GM19043 (cell line): ENCODE measurements around the gene SH3BGRL2.
"Not testable (repeated sequence)": the region's sequence is repeated elsewhere in the genome, so short reads cannot be mapped to it uniquely, and the experiment has no call there.

Experiments used
- ATAC-seq: cut with Tn5 transposase; IDR thresholded peaks from one replicate; pipeline ENCODE4 v1.9.1; 2021; ENCODE audit warnings: low read depth; ENCODE audit not compliant: unreplicated experiment

SH3BGRL2 gene

DNA sequence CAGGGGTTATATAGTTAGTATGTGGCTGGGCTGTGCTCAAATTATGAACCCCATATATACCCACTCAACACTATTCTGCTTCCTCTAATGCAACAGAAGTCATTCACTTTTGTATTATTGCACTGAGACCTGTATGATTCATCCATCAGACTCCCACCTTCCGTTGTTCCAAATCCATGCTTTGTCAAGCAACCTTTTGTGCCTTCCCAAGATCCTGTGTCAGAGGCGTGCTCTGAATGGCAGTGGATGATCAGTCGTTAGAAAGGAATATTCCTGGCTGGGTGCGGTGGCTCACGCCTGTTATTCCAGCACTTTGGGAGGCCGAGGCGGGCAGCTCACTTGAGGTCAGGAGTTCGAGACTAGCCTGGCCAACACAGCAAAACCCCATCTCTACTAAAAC, 103.2 kb downstream of the SH3BGRL2 start:
- ATAC-seq, result no peak

DNA sequence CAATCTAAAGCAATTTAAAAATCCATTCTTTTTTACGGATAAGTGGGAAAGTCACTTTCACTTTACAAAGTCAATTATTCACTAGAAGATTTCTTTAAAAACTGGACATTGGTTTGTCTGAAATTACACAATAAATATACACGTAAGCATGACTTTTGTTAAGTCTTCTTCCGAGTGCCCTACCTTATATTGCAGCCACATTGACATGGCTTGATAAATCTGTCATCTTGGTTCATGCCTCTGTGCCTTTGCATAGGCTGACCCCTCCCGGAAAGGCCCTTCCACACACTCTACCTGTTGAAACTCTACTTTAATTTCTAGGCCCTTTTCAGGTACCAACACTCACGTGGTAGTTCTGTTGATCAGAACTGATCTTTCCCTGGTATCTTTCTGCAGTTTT, 104.1 kb downstream of the SH3BGRL2 start:
- no peak for ATAC-seq

- no peak for ATAC-seq
These were observed 106.0 kb downstream of the SH3BGRL2 start for GRCh38 chr6:79737172-79737571.

DNA sequence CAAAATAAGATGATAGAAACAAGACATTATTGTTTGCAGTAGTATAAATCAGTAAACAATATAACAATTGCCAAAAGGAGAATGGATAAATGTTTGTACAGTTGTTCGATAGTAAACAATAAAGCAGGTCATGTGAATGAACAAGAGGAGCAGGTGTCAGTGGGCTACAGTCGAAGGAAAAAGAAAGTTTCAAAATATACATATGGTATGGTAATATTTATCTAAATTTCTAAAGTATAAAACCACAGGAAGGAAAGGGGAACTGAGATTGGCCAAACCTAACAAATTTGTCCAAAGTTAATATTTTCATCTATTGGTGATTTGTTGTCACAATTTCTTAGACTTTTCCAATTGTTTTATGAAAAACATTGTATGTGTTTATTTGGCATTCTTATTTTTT, 110.9 kb downstream of the SH3BGRL2 start:
- no peak for ATAC-seq

DNA sequence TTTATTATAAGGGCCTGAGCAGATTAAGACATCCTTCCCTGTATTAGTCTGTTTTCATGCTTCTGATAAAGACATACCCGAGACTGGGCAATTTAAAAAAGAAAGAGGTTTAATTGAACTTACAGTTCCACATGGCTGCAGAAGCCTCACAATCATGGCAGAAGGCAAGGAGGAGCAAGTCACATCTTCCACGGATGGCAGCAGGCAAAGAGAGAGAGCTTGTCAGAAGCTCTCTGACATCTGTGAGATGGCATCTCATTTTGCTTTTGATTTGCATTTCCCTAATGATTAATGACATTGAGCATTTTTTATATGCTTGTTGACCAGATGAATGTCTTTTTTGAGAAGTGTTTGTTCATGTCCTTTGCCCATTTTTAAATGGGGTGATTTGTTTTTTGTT, 114.2 kb downstream of the SH3BGRL2 start:
- not testable (repeated sequence) for ATAC-seq

DNA sequence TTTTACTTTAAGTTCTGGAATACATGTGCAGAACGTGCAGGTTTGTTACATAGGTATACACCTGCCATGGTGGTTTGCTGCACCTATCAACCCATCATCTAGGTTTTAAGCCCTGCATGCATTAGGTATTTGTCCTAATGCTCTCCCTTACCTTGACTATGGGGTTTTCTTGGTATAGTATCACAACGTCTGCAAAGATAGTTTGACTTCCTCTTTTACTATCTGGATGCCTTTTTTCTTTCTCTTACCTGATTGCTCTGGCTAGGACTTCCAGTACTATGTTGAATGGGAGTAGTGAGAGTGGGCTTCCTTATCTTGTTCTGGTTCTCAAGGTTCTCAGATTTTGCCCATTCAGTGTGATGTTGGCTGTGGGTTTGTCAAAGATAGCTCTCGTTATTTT, 115.2 kb downstream of the SH3BGRL2 start:
- ATAC-seq, result not testable (repeated sequence)

GRCh38 chr6:79750806-79751205, 119.7 kb downstream of the SH3BGRL2 start:
- no peak for ATAC-seq
